ENCODE results near the gene ADAMTSL5. TPM values are rescaled to one million over a fixed set of nuclear protein-coding genes. Genes with fewer than 3 reads are reported as not detected.
"Not testable (repeated sequence)": the region's sequence is repeated elsewhere in the genome, so short reads cannot be mapped to it uniquely, and the experiment has no call there.

ADAMTSL5 gene
- polyA plus RNA-seq, 3 donors from 2014 or later: 0.43 TPM; not detected in 2

- no peak overlapping the region for H3K27ac Mint-ChIP-seq
- no peaks in the 10 kb centered on the region for H3K9me3 Mint-ChIP-seq
- H3K4me1 Mint-ChIP-seq: peaks cover 9 to 19% of the 10 kb centered on the region in 2 donors
- no peak overlapping the region for H3K4me3 Mint-ChIP-seq
- no peak for DNase-seq
- H3K36me3 Mint-ChIP-seq: peaks cover 0 to 9% (median 0%) of the 10 kb centered on the region in 3 donors
- peaks cover 3 to 8% (median 5%) of the 10 kb centered on the region in 3 donors for H3K27me3 Mint-ChIP-seq (ENCODE audit: low read depth in 3 of 3)
These were observed 31.5 kb downstream of the ADAMTSL5 start for GRCh38 chr19:1481224-1481892.

GRCh38 chr19:1478934-1479707 is 33.7 kb downstream of the ADAMTSL5 start, which contains the start of gene C19orf25:
Gene C19orf25 (minus strand): TSS chr19:1479215. CDS start chr19:1478903, 312 bp downstream.
- Mint-ChIP-seq H3K27me3 (ENCODE audit: low read depth in 3 of 3) (peaks cover 3 to 8% (median 8%) of the 10 kb centered on the region in 3 donors), H3K4me3 (peak within 1 kb of the TSS; percentile 96 to 98 (median 97)), H3K4me1 (peaks cover 9 to 20% of the 10 kb centered on the region in 2 donors), H3K27ac (peak within 1 kb of the TSS; percentile 93 to 98 (median 94)), H3K36me3 (peaks cover 0 to 9% (median 0%) of the 10 kb centered on the region in 3 donors), H3K9me3 (peaks cover 0 to 2% (median 0%) of the 10 kb centered on the region in 6 donors)
- peak; percentile 88 to 90 (median 89) for DNase-seq

DNA sequence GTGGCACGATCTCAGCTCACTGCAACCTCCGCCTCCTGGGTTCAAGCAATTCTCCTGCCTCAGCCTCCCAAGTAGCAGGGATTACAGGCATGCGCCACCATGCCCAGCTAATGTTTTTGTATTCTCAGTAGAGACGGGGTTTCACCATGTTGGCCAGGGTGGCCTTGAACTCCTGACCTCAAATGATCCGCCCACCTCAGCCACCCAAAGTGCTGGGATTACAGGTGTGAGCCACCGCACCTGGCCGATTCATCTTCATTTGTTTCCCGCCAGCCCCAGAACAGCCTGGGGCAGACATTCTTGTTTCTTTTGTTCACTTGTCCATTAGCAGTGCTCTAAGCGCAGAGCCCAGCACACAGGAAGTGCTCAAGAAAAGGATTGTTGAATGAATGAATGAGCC is 35.8 kb downstream of the ADAMTSL5 start:
- DNase-seq, H3K9me3 Mint-ChIP-seq, H3K36me3 Mint-ChIP-seq: not testable (repeated sequence)
- Mint-ChIP-seq H3K4me3 (peak overlapping the region; percentile 6 to 68 (median 54)), H3K4me1 (peaks cover 9 to 23% of the 10 kb centered on the region in 2 donors), H3K27me3 (ENCODE audit: low read depth in 3 of 3) (peaks cover 5 to 10% (median 8%) of the 10 kb centered on the region in 3 donors), H3K27ac (peak overlapping the region in 1 of 6 donors; percentile 13)

- Mint-ChIP-seq H3K36me3 (peaks cover 0 to 9% (median 0%) of the 10 kb centered on the region in 3 donors), H3K27me3 (ENCODE audit: low read depth in 3 of 3) (peaks cover 5 to 12% (median 10%) of the 10 kb centered on the region in 3 donors), H3K4me3 (no peak overlapping the region), H3K27ac (no peak overlapping the region), H3K9me3 (peaks cover 0 to 2% (median 0%) of the 10 kb centered on the region in 6 donors), H3K4me1 (peaks cover 9 to 28% of the 10 kb centered on the region in 2 donors)
- DNase-seq: no peak
These were observed 36.9 kb downstream of the ADAMTSL5 start for GRCh38 chr19:1475751-1476437.

DNA sequence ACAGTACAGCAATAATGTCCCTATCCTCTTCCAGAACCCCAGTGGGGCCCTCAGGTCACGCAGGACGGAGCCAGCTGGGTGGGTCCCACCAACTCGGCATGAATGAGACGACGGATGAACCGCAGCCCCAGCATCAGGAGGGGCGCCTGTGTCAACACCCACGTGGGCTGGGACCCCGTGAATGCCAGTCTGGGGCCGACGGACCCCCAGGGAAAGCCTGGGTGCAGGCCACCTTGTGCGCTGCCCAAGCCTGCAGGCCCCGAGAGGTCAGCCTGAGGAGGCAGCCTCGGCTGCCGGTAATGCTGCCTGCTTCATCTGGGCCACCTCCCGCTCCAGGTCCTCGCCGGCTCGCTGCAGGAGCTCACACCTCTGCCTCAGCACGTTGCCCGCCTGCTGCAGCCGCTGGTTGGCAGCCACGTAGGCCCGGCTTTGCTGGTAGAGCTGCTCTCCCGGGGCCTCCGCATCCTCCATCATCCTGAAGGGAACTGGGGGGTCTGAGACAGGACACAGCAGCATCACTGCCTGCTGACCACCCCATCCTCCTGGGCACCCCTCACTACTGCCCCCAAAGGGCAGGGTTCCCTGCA is 38.0 kb downstream of the ADAMTSL5 start:
- Mint-ChIP-seq H3K27me3 (ENCODE audit: low read depth in 3 of 3) (peaks cover 5 to 16% (median 10%) of the 10 kb centered on the region in 3 donors), H3K4me3 (no peak overlapping the region), H3K4me1 (peaks cover 9 to 31% of the 10 kb centered on the region in 2 donors), H3K9me3 (peaks cover 0 to 2% (median 0%) of the 10 kb centered on the region in 6 donors), H3K27ac (no peak overlapping the region), H3K36me3 (peaks cover 0 to 9% (median 0%) of the 10 kb centered on the region in 3 donors)
- no peak for DNase-seq

GRCh38 chr19:1474011-1474764 is 38.6 kb downstream of the ADAMTSL5 start:
- DNase-seq: no peak
- peaks cover 4 to 29% of the 10 kb centered on the region in 2 donors for H3K4me1 Mint-ChIP-seq
- H3K27me3 Mint-ChIP-seq (ENCODE audit: low read depth in 3 of 3): peaks cover 4 to 14% (median 5%) of the 10 kb centered on the region in 3 donors
- H3K27ac Mint-ChIP-seq: no peak overlapping the region
- peaks cover 0 to 9% (median 0%) of the 10 kb centered on the region in 3 donors for H3K36me3 Mint-ChIP-seq
- H3K4me3 Mint-ChIP-seq: no peak overlapping the region
- H3K9me3 Mint-ChIP-seq: peaks cover 0 to 2% (median 0%) of the 10 kb centered on the region in 6 donors

- Mint-ChIP-seq H3K36me3 (peaks cover 0 to 6% (median 0%) of the 10 kb centered on the region in 3 donors), H3K9me3 (peaks cover 0 to 2% (median 0%) of the 10 kb centered on the region in 6 donors), H3K4me3 (peak overlapping the region in 3 of 5 donors; percentile 15 to 48 (median 39)), H3K27ac (no peak overlapping the region), H3K27me3 (ENCODE audit: low read depth in 3 of 3) (peaks cover 2 to 13% (median 3%) of the 10 kb centered on the region in 3 donors), H3K4me1 (peaks cover 0 to 25% of the 10 kb centered on the region in 2 donors)
- DNase-seq: no peak
These were observed 39.6 kb downstream of the ADAMTSL5 start for GRCh38 chr19:1473085-1473851.

DNA sequence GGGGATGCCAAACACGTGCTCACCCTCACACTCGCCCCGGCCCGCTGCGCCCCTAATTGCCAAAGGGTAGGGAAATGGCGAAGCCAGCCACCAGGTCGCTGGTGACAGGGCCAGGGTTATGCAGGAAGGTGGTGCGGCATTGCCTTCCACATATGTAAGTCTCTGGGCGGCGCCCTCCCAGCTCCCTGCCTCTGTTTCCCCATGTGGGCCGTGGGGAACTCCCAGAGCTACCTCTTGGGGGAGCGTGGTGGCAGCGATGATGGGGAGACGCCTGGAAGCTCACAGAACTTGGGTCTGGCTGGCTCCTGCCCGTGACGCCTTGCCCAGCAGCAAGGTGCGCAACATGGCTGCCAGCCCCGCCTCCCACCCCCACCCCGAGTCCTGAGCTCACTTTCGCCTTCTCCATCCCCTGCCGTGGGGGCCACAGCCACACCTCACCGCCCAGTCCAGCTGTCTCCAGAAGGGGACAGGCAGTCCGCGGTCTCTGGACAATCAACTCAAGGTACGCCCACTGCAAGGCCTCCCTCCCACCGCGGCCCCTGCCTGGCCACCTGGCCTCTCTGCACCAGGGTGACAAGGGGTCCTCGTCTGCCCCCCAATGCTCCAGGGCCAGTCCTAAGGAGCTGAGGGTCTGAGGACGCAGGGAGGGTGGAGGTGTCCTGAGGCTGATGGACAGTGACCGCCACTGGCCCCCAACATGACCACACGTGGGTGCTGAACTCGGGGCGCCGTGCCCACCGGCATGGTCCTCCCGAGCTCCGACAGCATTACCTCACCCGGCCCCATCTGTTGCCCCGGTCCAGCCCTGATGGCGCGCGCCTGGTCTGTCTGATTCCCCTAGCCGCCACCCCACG is 40.4 kb downstream of the ADAMTSL5 start:
- no peak for DNase-seq
- no peak overlapping the region for H3K27ac Mint-ChIP-seq
- H3K27me3 Mint-ChIP-seq (ENCODE audit: low read depth in 3 of 3): peaks cover 2 to 16% (median 4%) of the 10 kb centered on the region in 3 donors
- H3K9me3 Mint-ChIP-seq: peaks cover 0 to 2% (median 0%) of the 10 kb centered on the region in 6 donors
- H3K4me1 Mint-ChIP-seq: peaks cover 0 to 18% of the 10 kb centered on the region in 2 donors
- peak overlapping the region in 1 of 5 donors; percentile 39 for H3K4me3 Mint-ChIP-seq
- H3K36me3 Mint-ChIP-seq: peaks cover 0 to 5% (median 0%) of the 10 kb centered on the region in 3 donors

GRCh38 chr19:1471515-1472160 is 41.2 kb downstream of the ADAMTSL5 start:
- H3K36me3 Mint-ChIP-seq: no peaks in the 10 kb centered on the region
- no peak overlapping the region for H3K4me3 Mint-ChIP-seq
- H3K4me1 Mint-ChIP-seq: peaks cover 0 to 12% of the 10 kb centered on the region in 2 donors
- H3K9me3 Mint-ChIP-seq: peaks cover 0 to 2% (median 0%) of the 10 kb centered on the region in 6 donors
- H3K27me3 Mint-ChIP-seq (ENCODE audit: low read depth in 3 of 3): peaks cover 2 to 19% (median 4%) of the 10 kb centered on the region in 3 donors
- H3K27ac Mint-ChIP-seq: no peak overlapping the region
- no peak for DNase-seq

DNA sequence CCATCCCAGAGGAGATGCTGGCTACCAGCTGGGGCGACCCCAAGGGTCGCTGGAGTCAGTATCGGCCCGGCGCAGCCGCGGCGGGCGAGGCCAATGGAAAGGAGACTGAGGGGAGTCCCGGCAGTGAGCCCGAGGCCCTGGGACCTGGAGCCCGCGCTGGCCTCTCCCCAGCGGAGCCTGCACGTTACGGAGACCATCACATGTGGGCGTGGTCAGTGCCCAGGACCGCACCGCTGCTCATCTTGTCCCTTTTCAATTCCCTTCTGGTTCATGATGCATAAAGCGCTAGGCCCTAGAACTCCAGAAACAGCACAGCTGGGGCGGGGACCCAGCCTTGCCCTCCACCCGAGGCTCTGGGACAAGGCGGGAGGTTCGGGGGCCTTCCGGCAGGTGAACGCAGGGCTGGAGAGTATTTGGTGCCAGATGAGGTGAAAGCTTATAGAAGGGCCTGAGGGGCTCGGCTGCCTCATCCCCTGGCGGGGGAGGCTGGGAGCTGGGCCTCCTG is 41.8 kb downstream of the ADAMTSL5 start:
- peaks cover 0 to 2% (median 0%) of the 10 kb centered on the region in 6 donors for H3K9me3 Mint-ChIP-seq
- no peaks in the 10 kb centered on the region for H3K36me3 Mint-ChIP-seq
- peak overlapping the region; percentile 27 to 80 (median 58) for H3K4me3 Mint-ChIP-seq
- H3K4me1 Mint-ChIP-seq: peaks cover 0 to 12% of the 10 kb centered on the region in 2 donors
- DNase-seq: no peak
- no peak overlapping the region for H3K27ac Mint-ChIP-seq
- H3K27me3 Mint-ChIP-seq (ENCODE audit: low read depth in 3 of 3): peaks cover 2 to 20% (median 4%) of the 10 kb centered on the region in 3 donors

Measured in immature natural killer cell (primary cell).